Ovary (tissue), 9 donors: ENCODE measurements around the gene SPAST. TPM values are rescaled to one million over a fixed set of nuclear protein-coding genes. Genes with fewer than 3 reads are reported as not detected.
"Not testable (repeated sequence)": the region's sequence is repeated elsewhere in the genome, so short reads cannot be mapped to it uniquely, and the experiment has no call there.

Experiments
- DNase-seq, 5 donors: peaks; one replicate each; pipeline ENCODE4 v3.0.0-alpha.2; 2019 to 2020
- H3K27ac ChIP-seq, 2 donors: fragments of 200-600 bp; one replicate each; pipeline versions ENCODE4 v1.5.1 to v1.8.0; 2019 to 2022
- H3K27me3 ChIP-seq: fragments of 200-600 bp; one replicate; pipeline ENCODE4 v1.8.0; 2022
- H3K36me3 ChIP-seq: fragments of 200-600 bp; sonication (generic); one replicate; pipeline ENCODE4 v1.5.1; 2019
- H3K4me1 ChIP-seq: one replicate; pipeline ENCODE4 v1.8.1; 2013; ENCODE audit warnings: mild to moderate bottlenecking, moderate library complexity; ENCODE audit not compliant: insufficient read depth
- H3K4me3 ChIP-seq: fragments of 200-600 bp; sonication (generic); one replicate; pipeline ENCODE4 v1.5.1; 2017
- H3K9me3 ChIP-seq, 2 donors: fragments of 200-600 bp in 1 of 2; sonication (generic) in 1 of 2; one replicate each; pipeline versions ENCODE4 v1.5.1 to v1.8.1; 2013 to 2019; ENCODE audit warnings: mild to moderate bottlenecking in 1 of 2, moderate library complexity in 1 of 2
- EP300 ChIP-seq: sonication (generic); formaldehyde crosslinking; IDR thresholded peaks from one replicate; pipeline ENCODE4 v1.6.1; 2017; ENCODE audit warnings: antibody characterized with exemption
- POLR2A ChIP-seq: fragments of 450-650 bp; IDR thresholded peaks from one replicate; pipeline ENCODE4 v1.6.1; 2017; ENCODE audit warnings: antibody characterized with exemption, mild to moderate bottlenecking, moderate library complexity
- WGBS, 3 donors: extraction: QIAGEN DNeasy Blood & Tissue Kit in 1 of 3; methylation state at CpG; one replicate each; pipeline versions ENCODE4 v1.1.5 to v1.1.7; 2013 to 2017; 5-methylcytosine and 5-hydroxymethylcytosine counted together
- intact Hi-C, 4 donors: fragments of 100-400 bp; cut with DNase I; formaldehyde crosslinking; loops; one replicate each; pipeline versions ENCODE4 v1.11.0 to v1.15.1; 2022 to 2023
- polyA plus RNA-seq, 2 donors: library from polyadenylated mRNA; stranded (reverse); fragments of 200-250 nt in 1 of 2; fragments of 350-450 nt in 1 of 2; fragmentation: Illumina TruSeq in 1 of 2; extraction: RNeasy Lipid Tissue Mini Kit (QIAGEN cat#74804) in 1 of 2; gene quantifications; one replicate each; pipeline ENCODE4 v1.2.3, GENCODE V29; 2013 to 2014
- total RNA-seq, 7 donors: library from RNA; depleted of rRNA in 2 of 7; stranded (reverse); fragments of >200 nt in 2 of 7; fragmentation: NEBNext Ultra II Directional in 3 of 7; extraction: Animal tissue kit (Norgen Biotek cat#: 25700) in 3 of 7; gene quantifications; one replicate each; pipeline versions ENCODE4 v1.1.0 to v1.2.4, GENCODE V29; 2016 to 2023
- TF ChIP-seq, protein P1 (sequence below), 3 donors: fragments of 450-650 bp in 2 of 3; fragments of 200-600 bp in 1 of 3; IDR thresholded peaks; one replicate each; pipeline versions ENCODE4 v1.5.1 to v1.8.0; 2016 to 2022; ENCODE audit warnings: antibody characterized with exemption in 3 of 3, mild to moderate bottlenecking in 1 of 3
- donor health status: DM: no; HTN: no; CAD: no; lungs with moderate emphysema.
- donor health status: DM: no; HTN: no; CAD: no.
- donor health status: Bipolar disorder and iron deficiency.
- donor health status: DM: yes; HTN: yes; CAD: no.
- donor health status: DM: no; HTN: no; CAD: no.
- donor health status: DM: yes; HTN: yes; CAD: no.

The SPAST gene
- total and polyA plus RNA-seq, 9 donors: 6.5 to 21.6 (median 18.3) TPM

- TF ChIP-seq POLR2A (no peak), EP300 (no peak)
- TF ChIP-seq, protein P1, sequence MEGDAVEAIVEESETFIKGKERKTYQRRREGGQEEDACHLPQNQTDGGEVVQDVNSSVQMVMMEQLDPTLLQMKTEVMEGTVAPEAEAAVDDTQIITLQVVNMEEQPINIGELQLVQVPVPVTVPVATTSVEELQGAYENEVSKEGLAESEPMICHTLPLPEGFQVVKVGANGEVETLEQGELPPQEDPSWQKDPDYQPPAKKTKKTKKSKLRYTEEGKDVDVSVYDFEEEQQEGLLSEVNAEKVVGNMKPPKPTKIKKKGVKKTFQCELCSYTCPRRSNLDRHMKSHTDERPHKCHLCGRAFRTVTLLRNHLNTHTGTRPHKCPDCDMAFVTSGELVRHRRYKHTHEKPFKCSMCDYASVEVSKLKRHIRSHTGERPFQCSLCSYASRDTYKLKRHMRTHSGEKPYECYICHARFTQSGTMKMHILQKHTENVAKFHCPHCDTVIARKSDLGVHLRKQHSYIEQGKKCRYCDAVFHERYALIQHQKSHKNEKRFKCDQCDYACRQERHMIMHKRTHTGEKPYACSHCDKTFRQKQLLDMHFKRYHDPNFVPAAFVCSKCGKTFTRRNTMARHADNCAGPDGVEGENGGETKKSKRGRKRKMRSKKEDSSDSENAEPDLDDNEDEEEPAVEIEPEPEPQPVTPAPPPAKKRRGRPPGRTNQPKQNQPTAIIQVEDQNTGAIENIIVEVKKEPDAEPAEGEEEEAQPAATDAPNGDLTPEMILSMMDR (IDR thresholded peaks at IDR 0.05): no peak
- H3K4me1 ChIP-seq: peaks cover 4% of the 10 kb centered on the region
Observed at GRCh38 chr2:32043561-32043960, 19.8 kb upstream of the SPAST start.

DNA sequence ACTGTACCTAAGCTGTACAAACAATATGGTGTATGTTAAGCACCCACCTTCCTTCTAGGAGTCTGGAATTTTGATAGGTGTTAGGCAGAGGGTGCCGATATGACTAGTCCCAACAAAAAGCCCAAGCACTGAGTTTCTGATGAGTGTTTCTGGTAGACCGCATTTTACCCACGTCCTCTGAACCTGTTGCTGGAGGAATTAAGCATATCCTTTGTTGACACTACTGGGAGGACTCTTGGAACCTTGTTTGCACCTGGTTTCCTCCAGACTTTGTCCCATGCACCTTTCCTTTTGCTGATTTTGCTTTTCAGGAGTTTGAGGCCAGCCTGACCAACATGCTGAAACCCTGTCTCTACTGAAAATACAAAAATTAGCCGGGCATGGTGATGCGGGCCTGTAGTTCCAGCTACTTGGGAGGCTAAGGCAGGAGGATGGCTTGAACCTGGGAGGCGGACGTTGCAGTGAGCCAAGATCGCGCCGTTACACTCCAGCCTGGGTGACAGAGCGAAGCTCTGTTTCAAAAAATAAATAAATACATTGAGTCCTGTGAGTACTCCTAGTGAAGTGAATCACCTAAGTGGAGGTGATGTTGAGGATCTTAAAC is 11.4 kb upstream of the SPAST start:
- WGBS, 3 donors: 94 to 97% (median 94%) methylated on average over 11 of the region's 11 CpGs
- intact Hi-C loops: no loop called here
- Histone ChIP-seq H3K4me3 (no peak overlapping the region), H3K27ac (no peak overlapping the region), H3K9me3 (no peaks in the 10 kb centered on the region), H3K36me3 (no peaks in the 10 kb centered on the region), H3K4me1 (no peaks in the 10 kb centered on the region), H3K27me3 (no peaks in the 10 kb centered on the region)
- no peak for DNase-seq
- TF ChIP-seq POLR2A (no peak), EP300 (no peak)
- TF ChIP-seq, protein P1 (IDR thresholded peaks at IDR 0.05): no peak

More at GRCh38 chr2:32043561-32043960, 19.8 kb upstream of the SPAST start:
- no peaks in the 10 kb centered on the region for H3K9me3 ChIP-seq
- intact Hi-C loops: no loop called here
- DNase-seq: no peak
- no peak overlapping the region for H3K27ac ChIP-seq
- no peak overlapping the region for H3K4me3 ChIP-seq
- 67 to 78% (median 73%) methylated on average over 7 of the region's 7 CpGs for WGBS, 3 donors
- H3K27me3 ChIP-seq: no peaks in the 10 kb centered on the region
- H3K36me3 ChIP-seq: no peaks in the 10 kb centered on the region

DNA sequence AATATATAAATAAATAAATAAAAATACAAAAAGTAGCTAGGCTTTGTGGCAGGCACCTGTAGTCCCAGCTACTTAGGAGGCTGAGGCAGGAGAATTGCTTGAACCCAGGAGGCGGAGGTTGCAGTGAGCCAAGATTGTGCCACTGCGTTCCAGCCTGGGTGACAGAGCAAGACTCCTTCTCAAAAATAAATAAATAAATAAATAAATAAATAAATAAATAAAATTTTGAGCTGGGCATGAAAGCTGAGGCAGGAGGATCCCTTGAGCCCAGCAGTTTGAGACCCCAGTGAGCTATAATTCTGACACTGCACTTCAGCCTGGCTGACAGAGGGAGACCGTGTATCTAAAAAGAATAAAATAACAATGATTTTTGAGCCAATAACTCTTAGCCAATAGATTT is 8.8 kb upstream of the SPAST start:
- DNase-seq, H3K36me3 ChIP-seq, H3K4me3 ChIP-seq, H3K27me3 ChIP-seq, H3K4me1 ChIP-seq, H3K27ac ChIP-seq, H3K9me3 ChIP-seq, intact Hi-C loops: not testable (repeated sequence)
- 62 to 72% (median 66%) methylated on average over 3 of the region's 3 CpGs for WGBS, 3 donors

DNA sequence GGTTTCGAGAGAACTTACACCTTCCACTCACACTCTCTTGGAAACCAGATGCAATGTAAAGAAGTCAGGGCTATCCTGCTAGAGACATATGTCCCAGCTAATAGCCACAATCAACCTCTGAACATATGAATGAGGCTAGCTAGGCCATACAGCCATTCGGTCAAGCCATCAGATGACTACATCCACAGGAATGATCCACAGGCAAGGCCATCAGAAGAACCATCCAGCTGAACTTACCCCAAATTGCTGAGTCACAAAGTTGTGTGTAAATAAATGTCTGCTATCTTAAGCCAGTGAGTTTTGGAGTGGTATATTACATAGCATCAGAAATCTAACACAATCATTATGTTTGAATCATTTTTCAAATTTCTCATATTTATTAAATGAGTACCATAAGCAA is 5.2 kb upstream of the SPAST start:
- H3K27ac ChIP-seq: no peak overlapping the region
- TF ChIP-seq, protein P1 (IDR thresholded peaks at IDR 0.05): no peak
- TF ChIP-seq POLR2A: no peak
- TF ChIP-seq EP300: no peak
- intact Hi-C loops: no loop called here
- H3K36me3 ChIP-seq: no peaks in the 10 kb centered on the region
- no peaks in the 10 kb centered on the region for H3K27me3 ChIP-seq
- no peaks in the 10 kb centered on the region for H3K4me1 ChIP-seq
- H3K9me3 ChIP-seq: no peaks in the 10 kb centered on the region
- DNase-seq: no peak
- 90 to 93% (median 92%) methylated on average over 2 of the region's 2 CpGs for WGBS, 3 donors
- no peak overlapping the region for H3K4me3 ChIP-seq

- no peak overlapping the region for H3K4me3 ChIP-seq
- H3K27me3 ChIP-seq: no peaks in the 10 kb centered on the region
- no peaks in the 10 kb centered on the region for H3K9me3 ChIP-seq
- H3K36me3 ChIP-seq: no peaks in the 10 kb centered on the region
- no peak for DNase-seq
- no peaks in the 10 kb centered on the region for H3K4me1 ChIP-seq
- WGBS, 3 donors: 90 to 95% (median 92%) methylated on average over 2 of the region's 2 CpGs
- TF ChIP-seq POLR2A (no peak), EP300 (no peak)
- TF ChIP-seq, protein P1 (IDR thresholded peaks at IDR 0.05): no peak
- intact Hi-C loops: no loop called here
- no peak overlapping the region for H3K27ac ChIP-seq
Observed at GRCh38 chr2:32060266-32060665, 3.1 kb upstream of the SPAST start.
